ENCODE data around the gene TELO2.

The TELO2 gene

GRCh38 chr16:1510272-1510671 lies 17.1 kb downstream of the TELO2 start:
- TF ChIP-seq ZFX (IDR thresholded peaks at IDR 0.05; ENCODE audit: borderline replicate concordance) (no peak), CTCF (IDR thresholded peaks at IDR 0.05) (no peak)

DNA sequence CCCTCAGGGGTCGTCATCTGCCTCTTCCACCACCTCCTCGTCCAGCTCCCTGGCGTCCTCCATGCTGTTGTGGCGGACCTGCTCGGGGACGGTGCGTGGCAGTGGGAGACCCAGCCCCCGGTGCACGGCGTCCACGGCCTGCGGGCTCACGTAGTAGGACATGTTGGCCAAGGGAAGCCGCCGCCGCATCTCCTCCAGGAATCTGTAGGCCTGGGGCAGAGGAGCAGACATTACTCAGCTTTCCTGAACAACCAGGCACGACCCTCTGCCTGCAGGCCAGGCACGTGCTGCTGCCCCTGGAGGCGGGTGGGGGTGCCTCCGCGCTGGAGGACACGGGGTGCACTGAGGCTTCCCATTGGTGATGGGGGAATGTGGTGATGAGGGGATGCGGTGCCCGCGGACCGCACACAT lies 17.8 kb downstream of the TELO2 start:
- TF ChIP-seq ZFX (IDR thresholded peaks at IDR 0.05; ENCODE audit: borderline replicate concordance): no peak
- no peak for TF ChIP-seq CTCF (IDR thresholded peaks at IDR 0.05)

More at GRCh38 chr16:1510272-1510671, 17.1 kb downstream of the TELO2 start:
- no peak overlapping the region for H3K27ac ChIP-seq

GRCh38 chr16:1511662-1512569 lies 18.8 kb downstream of the TELO2 start:
- no peak for TF ChIP-seq ZFX (IDR thresholded peaks at IDR 0.05; ENCODE audit: borderline replicate concordance)
- TF ChIP-seq CTCF (IDR thresholded peaks at IDR 0.05): no peak

More for the DNA sequence above, 17.8 kb downstream of the TELO2 start:
- H3K27ac ChIP-seq: no peak overlapping the region

GRCh38 chr16:1512774-1513173 lies 19.6 kb downstream of the TELO2 start:
- H3K27ac ChIP-seq: no peak overlapping the region
- no peak for TF ChIP-seq ZFX (IDR thresholded peaks at IDR 0.05; ENCODE audit: borderline replicate concordance)
- TF ChIP-seq CTCF (IDR thresholded peaks at IDR 0.05): no peak

More at GRCh38 chr16:1511662-1512569, 18.8 kb downstream of the TELO2 start:
- no peak overlapping the region for H3K27ac ChIP-seq

DNA sequence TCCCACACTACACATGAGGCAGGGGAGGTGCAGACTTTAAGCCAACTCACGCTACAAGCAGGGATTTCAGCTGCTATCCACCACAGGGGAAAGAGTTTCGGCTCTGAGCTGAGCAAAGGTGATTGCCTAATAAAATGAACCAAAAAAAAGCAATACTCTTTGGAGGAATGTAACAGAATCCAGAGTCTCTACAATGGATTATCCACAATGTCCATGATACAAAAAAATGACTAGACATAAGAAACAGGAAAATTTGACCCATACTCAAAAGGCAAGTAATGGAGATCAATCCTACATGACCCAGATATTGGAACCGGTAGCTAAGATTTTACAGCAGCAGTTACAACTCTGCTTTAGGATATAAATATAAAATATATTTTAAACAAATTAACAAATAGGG lies 21.3 kb downstream of the TELO2 start:
- no peak for TF ChIP-seq CTCF (IDR thresholded peaks at IDR 0.05)
- TF ChIP-seq ZFX (IDR thresholded peaks at IDR 0.05; ENCODE audit: borderline replicate concordance): no peak
- no peak overlapping the region for H3K27ac ChIP-seq

GRCh38 chr16:1518626-1519135 lies 25.5 kb downstream of the TELO2 start:
- no peak for TF ChIP-seq CTCF (IDR thresholded peaks at IDR 0.05)
- no peak for TF ChIP-seq ZFX (IDR thresholded peaks at IDR 0.05; ENCODE audit: borderline replicate concordance)
- H3K27ac ChIP-seq: no peak overlapping the region

GRCh38 chr16:1519831-1520230 lies 26.7 kb downstream of the TELO2 start:
- no peak overlapping the region for H3K27ac ChIP-seq
- TF ChIP-seq CTCF (IDR thresholded peaks at IDR 0.05): no peak
- no peak for TF ChIP-seq ZFX (IDR thresholded peaks at IDR 0.05; ENCODE audit: borderline replicate concordance)
